Neural crest cell (in vitro differentiated cells): Measurements from ENCODE around the gene RGS1. TPM values are rescaled to one million over a fixed set of nuclear protein-coding genes. Genes with fewer than 3 reads are reported as not detected.

Experiments used
- DNase-seq: peaks from one replicate; pipeline ENCODE4 v3.0.0; 2021; ENCODE audit warnings: low read depth, mixed read lengths, low spot score
- H3K27ac Mint-ChIP-seq: one replicate; pipeline ENCODE4 v1.8.0; 2021; ENCODE audit warnings: mild to moderate bottlenecking, mixed read lengths; ENCODE audit not compliant: unreplicated experiment
- H3K27me3 Mint-ChIP-seq: 2 replicates; pipeline ENCODE4 v1.8.0; 2021; ENCODE audit warnings: low read depth, mild to moderate bottlenecking, mixed read lengths
- H3K36me3 Mint-ChIP-seq: 2 replicates; pipeline ENCODE4 v1.8.0; 2021; ENCODE audit warnings: low read depth, mild to moderate bottlenecking, mixed read lengths
- H3K4me1 Mint-ChIP-seq: 2 replicates; pipeline ENCODE4 v1.8.0; 2021; ENCODE audit warnings: mixed read lengths
- H3K4me3 Mint-ChIP-seq: one replicate; pipeline ENCODE4 v1.8.0; 2021; ENCODE audit warnings: mild to moderate bottlenecking, mixed read lengths
- H3K9me3 Mint-ChIP-seq: 2 replicates; pipeline ENCODE4 v1.8.0; 2021; ENCODE audit warnings: mixed read lengths
- total RNA-seq: library from RNA; stranded (reverse); gene quantifications from 2 replicates; pipeline ENCODE4 v1.2.1, GENCODE V29; 2021
- TF ChIP-seq, protein P1 (sequence below): fragments of 200-600 bp; sonication (generic); conservative IDR thresholded peaks from 2 replicates; pipeline ENCODE4 v1.5.0; 2021; ENCODE audit warnings: antibody characterized with exemption, mild to moderate bottlenecking

Gene RGS1
- total RNA-seq, 1 donor from 2014 or later, result not detected

DNA sequence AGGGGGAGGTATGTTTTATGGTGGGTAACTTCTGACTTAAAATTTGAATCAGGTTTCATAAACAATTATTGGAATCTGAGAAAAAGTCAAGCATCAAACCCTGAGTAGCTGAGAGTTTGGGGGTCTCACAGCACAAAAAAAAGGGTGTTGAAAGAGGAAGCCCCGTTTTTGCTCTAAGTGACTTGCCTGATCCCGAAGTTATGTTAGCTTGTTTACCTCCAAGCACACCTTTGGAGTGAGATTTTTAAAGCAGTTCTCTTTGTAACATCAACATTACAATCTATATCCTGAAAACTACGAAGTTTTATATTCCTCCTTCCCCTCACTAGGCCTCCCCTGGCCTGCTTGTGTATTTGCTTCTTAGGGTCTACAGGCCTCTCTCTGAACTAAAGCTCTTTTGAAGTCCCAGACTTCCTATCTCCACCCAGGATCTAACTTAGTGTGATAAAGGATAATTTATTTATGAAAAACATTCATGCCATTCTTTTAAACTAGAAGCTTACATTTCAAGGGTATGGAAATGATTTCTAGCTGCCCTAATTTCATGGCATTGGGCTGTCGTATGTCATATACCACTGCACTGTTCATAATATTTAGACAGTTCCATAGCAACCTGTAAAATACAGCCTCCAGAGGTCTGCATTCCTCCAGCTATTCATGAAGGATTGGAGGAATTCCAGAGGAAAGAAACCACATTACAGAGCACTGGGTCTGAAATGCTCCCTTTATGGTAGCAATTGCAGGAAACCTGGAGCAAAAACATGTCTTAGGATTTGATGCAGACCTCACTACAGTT is 36.1 kb upstream of the RGS1 start:
- Mint-ChIP-seq H3K9me3 (peaks cover 3% of the 10 kb centered on the region), H3K27ac (peak overlapping the region; percentile 46), H3K4me1 (peaks cover 20% of the 10 kb centered on the region), H3K27me3 (no peaks in the 10 kb centered on the region), H3K36me3 (peaks cover 5% of the 10 kb centered on the region), H3K4me3 (no peak overlapping the region)
- TF ChIP-seq, protein P1, sequence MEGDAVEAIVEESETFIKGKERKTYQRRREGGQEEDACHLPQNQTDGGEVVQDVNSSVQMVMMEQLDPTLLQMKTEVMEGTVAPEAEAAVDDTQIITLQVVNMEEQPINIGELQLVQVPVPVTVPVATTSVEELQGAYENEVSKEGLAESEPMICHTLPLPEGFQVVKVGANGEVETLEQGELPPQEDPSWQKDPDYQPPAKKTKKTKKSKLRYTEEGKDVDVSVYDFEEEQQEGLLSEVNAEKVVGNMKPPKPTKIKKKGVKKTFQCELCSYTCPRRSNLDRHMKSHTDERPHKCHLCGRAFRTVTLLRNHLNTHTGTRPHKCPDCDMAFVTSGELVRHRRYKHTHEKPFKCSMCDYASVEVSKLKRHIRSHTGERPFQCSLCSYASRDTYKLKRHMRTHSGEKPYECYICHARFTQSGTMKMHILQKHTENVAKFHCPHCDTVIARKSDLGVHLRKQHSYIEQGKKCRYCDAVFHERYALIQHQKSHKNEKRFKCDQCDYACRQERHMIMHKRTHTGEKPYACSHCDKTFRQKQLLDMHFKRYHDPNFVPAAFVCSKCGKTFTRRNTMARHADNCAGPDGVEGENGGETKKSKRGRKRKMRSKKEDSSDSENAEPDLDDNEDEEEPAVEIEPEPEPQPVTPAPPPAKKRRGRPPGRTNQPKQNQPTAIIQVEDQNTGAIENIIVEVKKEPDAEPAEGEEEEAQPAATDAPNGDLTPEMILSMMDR, result no peak
- DNase-seq, result no peak

- TF ChIP-seq, protein P1, result no peak
- Mint-ChIP-seq H3K36me3 (no peaks in the 10 kb centered on the region), H3K27me3 (no peaks in the 10 kb centered on the region), H3K9me3 (no peaks in the 10 kb centered on the region), H3K4me3 (no peak overlapping the region), H3K27ac (peak overlapping the region; percentile 65), H3K4me1 (peaks cover 31% of the 10 kb centered on the region)
- DNase-seq, result no peak
Observed at GRCh38 chr1:192543445-192543844, 32.1 kb upstream of the RGS1 start.

DNA sequence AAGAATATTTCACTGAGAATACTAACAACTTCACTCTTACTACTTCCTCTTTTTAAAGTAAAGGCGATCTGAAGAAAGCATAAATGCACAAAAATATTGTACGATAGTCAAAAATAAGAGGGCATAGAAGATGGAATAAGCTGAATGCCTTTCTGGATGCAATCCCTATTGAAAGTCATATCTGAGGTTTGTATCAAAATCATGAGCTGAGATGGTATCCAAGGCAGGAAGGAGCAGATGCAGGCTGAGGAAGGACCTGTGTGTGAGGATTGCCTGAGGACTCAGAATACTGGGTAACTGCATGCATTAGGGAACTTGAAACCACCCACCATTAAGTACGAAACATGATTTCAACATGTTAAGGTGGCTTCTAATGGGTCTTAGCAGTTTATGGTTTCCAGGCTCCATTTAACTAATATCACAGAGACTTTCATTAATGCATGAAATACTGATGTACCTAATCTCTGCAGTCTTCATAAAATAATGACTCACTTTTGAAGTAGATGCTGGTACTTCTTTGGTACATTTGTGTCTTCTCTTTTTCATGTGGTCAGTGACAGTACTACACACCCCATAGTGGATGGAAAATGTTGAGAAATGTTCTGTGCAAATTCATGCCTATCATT is 29.6 kb upstream of the RGS1 start:
- H3K36me3 Mint-ChIP-seq, result no peaks in the 10 kb centered on the region
- H3K4me1 Mint-ChIP-seq, result peaks cover 14% of the 10 kb centered on the region
- no peaks in the 10 kb centered on the region for H3K9me3 Mint-ChIP-seq
- TF ChIP-seq, protein P1, result peak; percentile 35
- H3K4me3 Mint-ChIP-seq, result no peak overlapping the region
- no peak for DNase-seq
- no peak overlapping the region for H3K27ac Mint-ChIP-seq
- no peaks in the 10 kb centered on the region for H3K27me3 Mint-ChIP-seq

DNA sequence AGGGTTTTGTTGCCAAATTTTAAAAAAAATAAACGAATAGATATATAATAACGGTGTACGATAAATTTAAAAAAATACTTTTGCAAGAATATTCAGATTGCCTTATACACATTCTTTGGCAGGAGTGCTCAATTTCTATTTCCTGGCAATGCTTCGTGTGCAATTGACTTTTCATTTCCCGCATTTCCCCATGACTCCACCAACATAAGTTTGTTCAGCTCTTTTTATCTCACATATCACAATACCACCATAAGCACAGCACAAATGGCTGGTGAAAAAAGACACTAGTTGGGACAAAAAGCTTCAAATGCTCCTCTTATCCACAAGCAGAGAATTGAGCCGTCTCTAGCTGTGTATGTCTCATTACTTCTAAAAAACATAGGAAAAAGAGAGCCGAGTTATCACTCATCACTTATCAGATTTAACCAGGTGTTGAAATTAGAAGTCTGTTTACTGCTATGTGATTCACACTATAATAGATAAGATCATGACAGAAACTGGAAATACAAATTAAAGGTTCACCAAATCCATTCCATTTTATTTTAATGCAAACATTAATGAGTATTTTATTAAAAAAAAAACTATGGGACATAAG is 28.9 kb upstream of the RGS1 start:
- Mint-ChIP-seq H3K4me1 (peaks cover 15% of the 10 kb centered on the region), H3K36me3 (no peaks in the 10 kb centered on the region), H3K27ac (no peak overlapping the region), H3K4me3 (no peak overlapping the region), H3K27me3 (no peaks in the 10 kb centered on the region), H3K9me3 (no peaks in the 10 kb centered on the region)
- TF ChIP-seq, protein P1, result no peak
- DNase-seq, result no peak

DNA sequence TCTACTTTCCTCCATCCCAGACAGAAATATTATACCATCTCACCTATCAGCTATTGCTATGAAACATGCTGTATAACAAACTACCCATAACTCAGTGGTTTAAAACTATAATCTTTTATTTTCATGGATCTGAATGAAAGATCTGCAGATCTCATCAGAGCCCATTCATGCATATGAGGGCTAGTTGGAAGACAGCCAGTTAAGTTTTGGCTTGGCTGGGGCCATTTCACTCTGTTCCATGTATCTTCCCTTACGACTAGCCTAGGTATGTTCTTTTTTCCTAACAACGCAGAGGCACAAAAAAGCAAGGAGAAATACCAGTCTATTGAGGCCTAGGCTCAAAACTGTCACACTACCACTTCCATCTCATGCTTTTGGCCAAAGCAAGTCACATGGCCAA is 28.1 kb upstream of the RGS1 start:
- H3K27ac Mint-ChIP-seq, result no peak overlapping the region
- H3K4me3 Mint-ChIP-seq, result no peak overlapping the region
- peaks cover 15% of the 10 kb centered on the region for H3K4me1 Mint-ChIP-seq
- TF ChIP-seq, protein P1, result no peak
- no peaks in the 10 kb centered on the region for H3K36me3 Mint-ChIP-seq
- no peak for DNase-seq
- no peaks in the 10 kb centered on the region for H3K27me3 Mint-ChIP-seq
- H3K9me3 Mint-ChIP-seq, result no peaks in the 10 kb centered on the region
